Panc1 (cell line): Measurements from ENCODE around the gene KERA.

Experiments used
- CTCF ChIP-seq: fragments of 450-650 bp; IDR thresholded peaks from 2 replicates; pipeline ENCODE4 v1.5.1; 2017; ENCODE audit warnings: mild to moderate bottlenecking
- POLR2AphosphoS5 ChIP-seq: IDR thresholded peaks from 2 replicates; pipeline ENCODE4 v1.6.1; 2012; ENCODE audit warnings: mild to moderate bottlenecking, low read depth, low read length, moderate library complexity
- TCF7L2 ChIP-seq: IDR thresholded peaks from 2 replicates; pipeline ENCODE4 v1.6.1; 2011; ENCODE audit warnings: mild to moderate bottlenecking, low read depth, low read length, inconsistent platforms

GRCh38 chr12:91072931-91073330, 15.1 kb upstream of the KERA start:
- TF ChIP-seq CTCF, result no peak
- TF ChIP-seq POLR2AphosphoS5, result no peak
- TF ChIP-seq TCF7L2, result no peak
